GM18868 (cell line): ENCODE measurements around the gene USP49.

Source experiments
- ATAC-seq: cut with Tn5 transposase; IDR thresholded peaks from one replicate; pipeline ENCODE4 v1.9.1; 2021; ENCODE audit warnings: mild to moderate bottlenecking, moderate library complexity; ENCODE audit not compliant: unreplicated experiment

Gene USP49

DNA sequence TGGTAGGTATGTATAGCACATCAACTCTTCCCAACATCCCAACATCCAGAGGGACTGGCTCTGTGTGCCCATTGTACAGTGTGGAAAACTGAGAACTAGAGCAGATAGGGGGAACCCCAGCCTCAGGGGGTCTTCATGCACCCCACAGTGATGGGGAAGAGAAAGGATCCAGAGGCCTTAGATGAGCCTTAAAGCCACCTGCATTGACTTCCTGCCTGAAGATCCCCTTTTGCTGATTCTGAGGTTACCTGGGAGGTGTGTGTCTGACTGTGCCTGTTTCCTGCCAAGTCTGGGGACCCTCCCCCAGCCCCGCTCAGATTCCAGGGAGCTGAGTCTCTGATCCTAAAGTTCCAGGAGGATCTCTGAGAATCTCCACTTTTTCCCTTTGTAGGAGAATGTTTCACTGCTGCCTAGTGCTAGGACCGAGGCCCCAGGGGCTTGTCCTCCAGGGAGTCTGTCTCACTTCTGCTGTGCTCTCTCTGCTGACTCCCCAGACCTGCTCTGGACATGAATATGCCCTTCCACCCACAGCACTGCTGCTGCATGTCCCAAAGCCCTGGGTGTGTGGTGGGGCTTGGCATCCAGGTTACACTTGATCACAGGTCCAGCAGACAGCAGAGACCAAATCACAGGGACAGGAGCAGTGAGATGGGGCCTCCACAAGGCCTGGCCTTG, 135.1 kb downstream of the USP49 start:
- no peak for ATAC-seq

DNA sequence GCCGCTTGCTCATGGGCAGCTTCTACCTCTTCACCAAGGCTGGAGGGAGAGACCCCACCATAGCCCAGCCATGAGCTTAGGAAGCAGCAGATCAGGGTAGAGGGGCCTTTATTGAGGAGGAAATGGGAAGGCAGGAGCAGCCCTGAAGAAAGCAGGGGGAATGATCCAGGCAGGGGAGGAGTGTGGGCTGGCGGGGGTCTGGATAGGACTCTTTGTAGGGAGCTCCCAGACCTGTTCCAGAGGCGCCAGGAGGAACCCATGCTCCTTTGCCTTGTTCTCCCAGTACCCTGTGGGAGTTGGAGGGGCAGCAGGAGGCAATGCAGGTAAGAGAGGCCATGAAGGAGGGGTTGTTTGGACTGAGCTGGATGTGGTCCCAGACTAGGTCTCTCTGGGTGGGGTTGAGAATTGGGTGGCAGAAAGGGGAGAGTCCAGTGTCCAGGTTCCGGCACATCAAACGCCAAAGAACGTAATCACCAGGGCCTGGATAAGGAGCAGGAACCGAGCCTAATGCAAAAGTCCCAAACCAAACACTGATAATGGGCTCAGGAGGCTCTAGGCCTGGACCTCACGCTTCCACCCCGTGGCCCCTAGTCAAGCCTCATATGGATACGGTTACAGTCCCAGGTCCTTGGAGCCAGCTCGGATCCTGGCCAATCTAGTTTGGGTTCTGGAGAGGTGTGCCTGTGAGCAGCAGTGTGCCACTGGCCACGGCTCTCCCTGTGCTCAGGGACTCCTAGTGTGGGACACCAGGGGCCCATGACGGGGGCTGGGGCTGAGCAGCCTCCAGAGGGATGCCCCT, 135.9 kb downstream of the USP49 start:
- no peak for ATAC-seq

DNA sequence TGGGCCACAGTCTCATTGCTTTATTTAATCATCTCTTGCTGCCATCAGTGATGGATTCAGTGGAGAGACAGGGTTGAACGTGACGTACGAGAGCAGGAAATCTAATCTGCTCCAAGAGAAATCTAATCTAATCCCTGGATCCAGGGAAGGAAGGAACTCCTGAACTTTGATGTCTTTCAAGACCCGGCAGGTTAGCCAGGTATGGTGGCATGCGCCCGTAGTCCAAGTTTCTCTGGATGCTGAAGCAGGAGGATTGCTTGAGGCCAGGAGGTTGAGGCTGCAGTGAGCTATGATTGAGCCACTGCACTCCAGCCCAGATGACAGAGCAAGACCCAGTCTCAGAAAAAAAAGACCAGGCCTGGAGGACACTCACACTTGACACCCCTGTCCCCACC, 136.5 kb downstream of the USP49 start:
- no peak for ATAC-seq

DNA sequence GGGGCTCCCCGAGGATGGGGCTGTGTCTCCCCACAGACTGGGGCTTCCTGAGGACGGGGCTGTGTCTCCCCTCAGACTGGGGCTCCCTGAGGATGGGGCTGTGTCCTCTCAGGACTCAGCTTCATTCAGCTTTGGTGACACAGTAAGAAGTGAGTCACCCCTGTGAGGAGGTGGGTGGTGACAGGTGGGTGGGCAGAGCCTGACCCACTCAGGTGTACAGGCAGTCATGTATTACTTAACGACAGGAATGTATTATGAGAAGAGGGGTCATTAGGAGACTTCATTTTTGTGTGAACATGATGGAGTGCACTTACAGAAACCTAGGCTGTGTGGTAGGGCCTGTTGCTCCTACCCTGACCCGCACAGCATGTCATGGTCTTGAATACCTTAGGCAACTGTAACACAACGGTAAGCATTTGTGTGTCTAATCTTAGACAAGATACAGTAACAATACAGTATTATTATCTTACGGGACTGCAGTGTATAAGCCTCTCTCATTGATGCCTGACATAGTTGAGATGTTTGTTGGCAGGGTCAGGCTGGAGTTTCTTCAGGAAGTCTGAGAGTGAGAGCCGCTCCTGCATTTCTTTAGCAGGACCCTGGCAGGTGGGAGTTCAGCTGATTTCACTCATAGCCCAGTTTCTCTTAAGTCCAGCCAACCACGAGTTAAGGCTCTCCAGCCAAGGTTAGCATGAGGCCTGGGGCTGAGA, 137.1 kb downstream of the USP49 start:
- no peak for ATAC-seq

DNA sequence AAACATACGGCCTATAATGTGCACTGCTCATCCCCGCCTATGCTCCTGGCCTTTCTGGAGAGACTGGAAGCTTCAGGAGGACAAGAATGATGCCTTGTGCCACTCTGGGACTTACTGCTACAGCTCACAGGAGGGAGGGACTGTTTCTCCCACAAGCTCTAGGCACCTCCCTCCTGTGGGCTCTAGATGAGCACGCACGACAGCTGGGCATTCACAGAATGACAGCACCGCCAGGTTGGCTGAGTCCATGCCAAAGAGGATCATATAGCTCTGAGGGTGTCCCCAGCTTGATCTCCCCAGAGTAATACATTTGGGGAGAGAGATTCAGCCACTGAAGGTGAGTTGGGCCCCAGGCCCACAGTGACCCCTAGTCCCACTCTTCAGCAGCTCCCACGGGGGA, 137.9 kb downstream of the USP49 start:
- ATAC-seq: no peak

DNA sequence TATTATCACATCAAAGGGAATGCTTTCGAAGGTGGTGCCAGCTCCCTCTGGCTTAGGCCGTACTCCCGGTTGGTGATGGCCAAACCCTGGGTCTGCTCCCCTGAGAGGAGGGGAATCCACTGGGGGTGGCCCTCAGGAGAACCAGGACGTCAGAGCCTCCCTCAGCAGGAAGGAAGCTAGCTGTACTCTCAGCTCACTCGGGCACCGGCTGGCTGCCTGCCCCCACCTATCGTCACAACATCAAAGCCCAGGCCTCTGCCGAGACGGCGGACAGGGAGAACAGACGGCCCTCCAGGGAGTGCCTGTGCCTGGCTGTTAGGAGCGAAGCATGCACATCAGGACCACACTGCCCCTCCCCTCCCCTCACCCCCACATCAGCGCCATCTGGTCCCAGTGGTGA, 138.8 kb downstream of the USP49 start:
- ATAC-seq: no peak

DNA sequence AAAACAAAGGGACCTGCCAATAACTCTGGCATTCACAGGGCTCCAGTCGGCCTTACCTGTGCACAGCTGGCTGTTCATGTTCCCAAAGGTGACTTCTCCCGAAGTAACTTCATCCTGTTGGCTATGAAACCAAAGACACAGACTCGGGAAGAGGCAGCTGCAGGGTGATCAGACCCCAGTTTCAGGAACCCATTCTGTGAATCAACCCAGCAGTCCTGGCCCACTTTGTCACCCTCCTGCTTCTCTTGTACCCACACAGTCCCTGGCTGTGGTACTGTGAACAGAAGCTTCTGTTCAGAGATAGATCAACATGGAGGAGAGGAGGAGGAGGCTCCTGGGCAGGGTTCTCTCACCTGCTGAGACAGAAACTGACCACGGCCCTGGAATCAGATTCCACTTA, 139.3 kb downstream of the USP49 start:
- no peak for ATAC-seq

DNA sequence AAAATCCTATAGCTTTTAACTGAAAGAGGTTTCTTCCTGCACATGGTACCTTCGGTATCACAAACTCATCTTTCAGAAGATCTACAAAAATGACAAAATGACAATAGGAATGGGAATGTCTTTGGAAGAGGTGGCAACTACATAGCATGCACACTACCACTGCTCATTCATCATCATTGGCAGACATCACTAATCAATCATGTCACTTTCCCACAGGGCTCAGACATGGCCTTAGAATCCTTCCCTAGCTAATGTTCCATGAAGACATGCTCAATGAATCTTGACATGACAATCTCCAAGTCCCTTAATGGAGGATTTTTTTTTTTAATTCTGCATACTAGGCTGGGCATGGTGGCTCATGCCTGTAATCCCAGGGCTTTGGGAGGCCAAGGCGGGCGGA, 144.8 kb downstream of the USP49 start:
- no peak for ATAC-seq

DNA sequence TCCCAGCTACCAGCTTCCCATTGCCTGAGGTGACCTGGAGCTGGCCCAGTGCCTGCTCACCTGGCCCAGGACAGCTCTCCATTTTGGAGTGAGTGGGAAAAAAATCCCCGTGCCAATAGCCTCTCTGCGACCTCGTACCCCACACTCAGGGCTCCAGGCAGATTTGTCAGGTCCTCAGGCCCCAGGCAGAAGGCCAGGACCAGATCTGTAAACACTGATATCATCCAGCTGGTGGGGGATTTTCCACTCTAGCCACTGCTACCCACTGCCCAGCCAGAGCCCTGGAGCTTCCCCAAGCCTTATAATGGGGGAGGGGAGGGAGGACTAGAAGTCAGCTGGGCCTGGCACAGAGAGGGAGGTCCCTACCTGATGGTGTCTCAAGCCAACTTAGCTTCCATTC, 146.6 kb downstream of the USP49 start:
- ATAC-seq: no peak

DNA sequence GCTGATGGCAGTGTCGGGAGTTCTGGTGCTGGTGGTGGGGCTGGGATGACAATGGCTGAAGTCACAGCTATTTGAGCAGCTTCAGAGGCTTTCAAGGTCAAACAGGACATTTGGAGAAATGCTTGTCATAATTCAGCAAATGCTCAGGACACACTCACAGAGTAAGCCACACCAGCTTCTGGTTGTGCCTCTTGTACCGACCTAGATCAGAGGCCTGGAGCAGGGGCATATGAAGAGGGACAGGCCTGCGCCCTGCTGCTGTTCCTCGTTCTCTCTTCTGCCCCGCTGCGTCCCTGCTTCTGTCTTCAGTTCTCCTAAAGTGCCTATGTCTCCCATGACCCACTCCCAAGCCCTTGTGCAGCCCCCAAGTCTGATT, 147.1 kb downstream of the USP49 start:
- no peak for ATAC-seq

DNA sequence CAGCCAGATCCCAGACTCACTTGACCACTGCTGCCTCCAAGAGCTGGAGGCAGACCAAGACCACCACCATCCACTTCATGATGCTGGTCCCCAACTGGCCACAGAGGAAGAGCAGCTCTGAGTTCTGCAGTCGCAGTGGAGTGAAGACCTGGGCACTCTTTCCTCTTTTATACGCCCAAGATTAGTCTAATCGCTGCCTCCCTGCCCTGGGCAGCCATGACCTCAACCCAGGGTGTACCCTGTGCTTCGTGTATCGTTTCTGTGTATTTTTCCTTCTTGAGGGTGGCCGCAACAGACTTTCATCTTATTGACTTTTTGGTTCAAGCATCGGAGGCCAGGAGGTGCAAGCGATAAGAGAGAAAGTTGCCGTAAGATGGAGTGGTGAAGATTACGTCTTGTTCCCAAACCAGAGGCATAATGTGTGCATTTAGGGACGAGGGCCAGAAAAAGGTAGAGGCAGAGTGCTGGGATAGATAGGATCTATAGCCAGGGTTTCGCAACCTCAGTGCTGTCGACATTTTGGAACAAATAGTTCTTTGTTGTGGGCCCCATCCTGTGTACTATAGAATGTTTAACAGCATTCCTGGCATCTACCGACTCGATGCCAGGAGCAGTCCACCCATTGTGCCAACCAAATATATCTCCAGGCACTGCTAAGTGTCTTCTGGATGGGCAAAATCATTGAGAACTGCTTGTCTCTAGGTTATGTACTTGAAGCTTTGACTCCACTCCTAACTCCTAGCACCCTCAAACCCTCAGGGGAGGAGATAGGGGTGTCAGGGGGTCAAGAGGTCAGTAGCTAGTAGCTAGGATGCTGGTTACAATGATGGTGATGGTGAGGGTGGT, 147.7 kb downstream of the USP49 start, which contains the start of gene PGC:
TSS of gene PGC (minus strand) at position 142 of the 846 bp plus-strand sequence. CDS start at position 79, 63 bp downstream.
- no peak for ATAC-seq

DNA sequence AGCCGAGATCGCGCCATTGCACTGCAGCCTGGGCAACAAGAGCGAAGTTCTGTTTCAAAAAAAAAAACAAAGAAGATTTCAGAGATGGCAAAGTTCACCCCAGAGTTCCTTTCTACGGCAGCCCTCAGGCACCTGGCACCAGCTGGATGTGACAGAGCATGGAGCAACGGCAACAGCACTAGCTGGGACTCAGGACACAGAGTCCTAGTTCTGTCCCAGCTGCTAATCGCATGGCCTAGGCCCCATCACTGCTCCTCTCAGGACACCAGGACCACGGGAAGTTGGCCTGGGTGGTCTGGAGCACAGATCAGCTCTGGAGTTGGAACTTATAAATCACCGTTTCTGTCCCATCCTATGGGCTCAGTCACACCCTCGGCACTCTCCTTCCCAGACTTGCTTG, 149.1 kb downstream of the USP49 start:
- ATAC-seq: no peak

DNA sequence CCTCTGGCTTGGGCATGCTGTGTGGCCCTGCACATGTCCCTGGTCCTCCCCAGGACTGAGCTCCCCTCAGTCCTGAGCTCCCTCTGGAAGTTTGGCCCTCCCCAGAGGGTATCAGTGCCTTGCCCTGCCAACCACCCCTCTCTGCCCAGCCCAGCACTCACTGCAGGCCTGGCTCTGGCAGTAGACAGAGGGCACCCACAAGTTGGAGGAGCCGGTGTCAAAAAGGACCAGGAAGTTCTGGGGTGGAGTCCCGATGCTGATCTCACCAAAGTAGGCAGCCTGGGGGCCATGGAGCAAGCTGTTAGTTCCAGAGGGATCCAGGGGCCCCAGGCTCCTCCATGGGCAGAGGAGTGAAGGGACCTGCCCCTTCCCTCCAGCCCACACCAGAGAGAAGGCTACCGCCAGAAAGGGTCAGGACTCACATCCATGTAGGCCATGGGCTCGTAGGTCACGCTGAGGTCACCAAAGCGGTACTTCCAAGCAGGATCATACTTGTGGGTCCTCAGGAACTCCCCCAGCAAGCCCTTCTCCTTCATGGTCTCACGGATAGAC, 150.9 kb downstream of the USP49 start:
- no peak for ATAC-seq

DNA sequence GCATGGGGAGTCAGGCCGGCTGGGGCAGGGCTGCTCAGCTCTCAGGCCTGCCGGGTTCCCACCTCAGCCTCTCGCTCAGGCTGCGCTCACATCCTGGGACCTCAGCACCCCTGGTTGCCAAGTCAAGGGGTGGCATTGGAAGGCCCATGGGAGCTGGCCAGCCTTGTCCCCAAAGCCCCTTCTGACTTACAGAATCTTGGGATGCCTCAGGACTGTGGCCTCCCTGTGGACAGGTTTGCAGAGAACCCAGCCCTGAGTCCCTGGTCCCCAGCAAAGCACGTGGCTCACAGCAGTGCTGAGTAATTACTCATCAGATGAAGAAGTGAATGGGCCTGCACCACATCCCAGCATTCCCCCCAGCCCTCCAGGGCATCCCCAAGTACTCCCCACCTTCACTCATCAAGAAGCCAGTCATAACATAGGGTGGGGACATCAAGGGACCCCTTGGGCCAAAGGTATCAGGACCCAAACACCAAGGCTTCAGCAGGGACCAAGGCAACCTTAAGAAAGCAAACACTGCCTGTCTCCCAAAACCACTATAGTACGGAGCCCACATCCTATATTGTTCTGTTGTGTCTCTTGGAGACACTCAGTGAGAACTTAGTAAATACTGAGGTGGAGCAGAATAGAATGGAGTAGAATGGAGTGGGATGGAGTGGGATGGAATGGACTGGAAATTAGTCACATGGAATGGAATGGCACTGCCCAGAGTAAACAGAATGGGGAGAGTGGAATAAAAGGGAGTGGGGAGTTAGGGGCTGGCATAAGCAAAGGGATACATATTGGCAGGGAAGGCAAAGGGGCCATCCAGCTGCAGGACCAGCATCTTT, 151.6 kb downstream of the USP49 start:
- no peak for ATAC-seq

DNA sequence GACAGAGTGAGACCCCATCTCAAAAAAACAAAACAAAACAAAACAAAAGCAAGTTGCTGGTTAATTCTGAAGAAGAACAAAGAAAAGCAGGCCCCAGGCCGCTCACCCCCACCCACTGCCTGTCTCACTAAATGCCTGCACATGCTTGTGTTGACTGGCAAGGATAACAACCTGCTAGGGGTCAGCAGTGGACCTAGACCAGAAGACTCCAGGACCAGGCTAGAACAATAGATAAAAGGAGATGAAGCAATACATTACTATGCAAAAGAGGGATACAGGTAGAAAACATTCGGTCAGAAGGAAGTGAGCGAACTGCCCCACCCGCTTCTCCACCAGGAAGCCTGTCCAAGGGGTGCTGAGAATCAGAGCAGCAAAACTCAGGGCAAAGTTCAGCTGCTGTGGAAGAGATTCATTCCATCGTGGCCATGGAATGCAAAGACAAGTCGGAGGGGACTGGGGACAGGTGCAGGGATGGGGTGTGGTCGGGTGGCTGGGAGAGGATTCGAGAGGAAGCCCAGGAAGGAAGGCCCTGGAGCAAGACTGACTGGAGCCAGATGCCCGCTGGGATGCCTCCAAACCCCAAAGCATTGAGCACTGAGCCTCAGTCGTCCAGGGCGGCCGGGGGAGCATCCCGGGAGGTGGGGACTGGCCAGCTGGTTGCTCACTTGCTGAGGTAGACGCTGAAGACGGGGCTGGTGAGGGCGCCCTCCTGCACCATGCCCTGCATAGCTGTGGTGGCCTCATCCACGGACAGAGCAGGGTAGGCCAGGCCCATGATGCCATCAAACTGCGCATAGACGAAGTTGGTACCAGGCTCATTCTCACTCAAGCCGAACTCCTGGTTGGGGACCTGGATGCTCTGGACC, 153.3 kb downstream of the USP49 start:
- ATAC-seq: no peak

DNA sequence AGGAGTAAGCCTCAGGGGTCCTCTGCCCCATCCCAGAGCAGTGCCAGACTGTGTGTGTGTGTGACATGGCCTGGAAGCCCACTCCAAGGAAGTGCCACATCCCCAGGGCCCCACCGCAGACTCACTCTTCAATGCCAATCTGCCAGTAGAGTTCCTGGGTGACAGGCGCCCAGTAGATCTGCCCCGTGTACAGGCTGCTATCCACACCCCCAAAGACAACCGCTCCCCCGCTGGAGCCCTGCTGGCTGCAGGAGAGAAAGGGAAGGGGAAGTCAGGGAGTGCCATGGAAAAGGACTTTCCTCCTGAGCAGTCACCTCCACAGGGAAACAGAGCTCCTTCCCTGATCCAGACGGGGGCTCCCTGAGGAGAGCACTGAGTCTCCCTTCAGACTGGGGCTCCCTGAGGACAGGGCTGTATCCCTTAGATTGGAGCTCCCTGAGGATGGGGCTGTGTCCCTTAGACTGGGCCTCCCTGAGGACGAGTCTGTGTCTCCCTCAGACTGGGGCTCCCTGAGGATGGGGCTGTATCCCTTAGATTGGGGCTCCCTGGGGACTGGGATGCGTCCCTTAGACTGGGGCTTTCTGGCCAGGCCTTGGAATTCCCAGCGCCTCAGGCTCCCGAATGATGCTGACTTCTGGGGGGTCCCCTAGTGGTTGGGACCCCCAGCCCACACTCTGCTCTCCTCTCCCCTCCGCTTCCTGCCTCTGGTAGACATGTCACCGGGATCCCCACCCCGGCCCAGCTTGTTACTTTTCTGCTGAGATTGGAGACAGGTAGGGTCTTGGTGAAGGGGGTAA, 154.6 kb downstream of the USP49 start:
- no peak for ATAC-seq
